ENCODE measurements around the gene INSL3. TPM values are rescaled to one million over a fixed set of nuclear protein-coding genes. Genes with fewer than 3 reads are reported as not detected.
A peak's percentile ranks its signal among the peaks of the same experiment; 100 is the strongest.

INSL3 gene
- polyA plus RNA-seq, 4 donors = 0.13 to 1.4 TPM; not detected in 2

GRCh38 chr19:17841371-17841809 is 20.1 kb upstream of the INSL3 start:
- Histone ChIP-seq H3K9me3 (ENCODE audit: control insufficient read depth in 2 of 2, insufficient read depth in 1 of 2, low read depth in 1 of 2, low read length in 1 of 2) (no peaks in the 10 kb centered on the region), H3K4me1 (ENCODE audit: control insufficient read depth in 3 of 3, insufficient read depth in 2 of 3, low read depth in 1 of 3, low read length in 2 of 3) (peaks cover 0 to 9% (median 0%) of the 10 kb centered on the region in 3 donors), H3K4me3 (ENCODE audit: low read depth in 1 of 3, low read length in 3 of 3) (peak overlapping the region in 1 of 3 donors; percentile 3), H3K27me3 (ENCODE audit: control insufficient read depth in 3 of 3, insufficient read depth in 3 of 3, low read length in 3 of 3) (peaks cover 0 to 23% (median 0%) of the 10 kb centered on the region in 3 donors), H3K27ac (ENCODE audit: low read depth in 1 of 3, low read length in 2 of 3) (no peak overlapping the region), H3K36me3 (ENCODE audit: control insufficient read depth in 3 of 3, insufficient read depth in 2 of 3, low read depth in 1 of 3, low read length in 3 of 3) (peaks cover 0 to 35% (median 3%) of the 10 kb centered on the region in 3 donors)
- WGBS, 3 donors = 30 to 43% (median 37%) methylated on average over 28 to 30 of the region's 30 CpGs
- no peak for DNase-seq
- FAIRE-seq = no peak

- Histone ChIP-seq H3K9me3 (ENCODE audit: control insufficient read depth in 2 of 2, insufficient read depth in 1 of 2, low read depth in 1 of 2, low read length in 1 of 2) (no peaks in the 10 kb centered on the region), H3K27me3 (ENCODE audit: control insufficient read depth in 3 of 3, insufficient read depth in 3 of 3, low read length in 3 of 3) (peaks cover 0 to 23% (median 0%) of the 10 kb centered on the region in 3 donors), H3K4me3 (ENCODE audit: low read depth in 1 of 3, low read length in 3 of 3) (no peak overlapping the region), H3K27ac (ENCODE audit: low read depth in 1 of 3, low read length in 2 of 3) (no peak overlapping the region), H3K4me1 (ENCODE audit: control insufficient read depth in 3 of 3, insufficient read depth in 2 of 3, low read depth in 1 of 3, low read length in 2 of 3) (peaks cover 0 to 9% (median 0%) of the 10 kb centered on the region in 3 donors), H3K36me3 (ENCODE audit: control insufficient read depth in 3 of 3, insufficient read depth in 2 of 3, low read depth in 1 of 3, low read length in 3 of 3) (peaks cover 0 to 42% (median 3%) of the 10 kb centered on the region in 3 donors)
- FAIRE-seq (no peak), DNase-seq (no peak)
- 59 to 84% (median 64%) methylated on average over 6 of the region's 6 CpGs for WGBS, 3 donors
Observed at GRCh38 chr19:17840019-17840418, 18.7 kb upstream of the INSL3 start.

- Histone ChIP-seq H3K4me3 (ENCODE audit: low read depth in 1 of 3, low read length in 3 of 3) (no peak overlapping the region), H3K27me3 (ENCODE audit: control insufficient read depth in 3 of 3, insufficient read depth in 3 of 3, low read length in 3 of 3) (peaks cover 0 to 23% (median 0%) of the 10 kb centered on the region in 3 donors), H3K36me3 (ENCODE audit: control insufficient read depth in 3 of 3, insufficient read depth in 2 of 3, low read depth in 1 of 3, low read length in 3 of 3) (peaks cover 0 to 42% (median 3%) of the 10 kb centered on the region in 3 donors), H3K4me1 (ENCODE audit: control insufficient read depth in 3 of 3, insufficient read depth in 2 of 3, low read depth in 1 of 3, low read length in 2 of 3) (peaks cover 0 to 9% (median 0%) of the 10 kb centered on the region in 3 donors), H3K9me3 (ENCODE audit: control insufficient read depth in 2 of 2, insufficient read depth in 1 of 2, low read depth in 1 of 2, low read length in 1 of 2) (no peaks in the 10 kb centered on the region), H3K27ac (ENCODE audit: low read depth in 1 of 3, low read length in 2 of 3) (no peak overlapping the region)
- no peak for FAIRE-seq
- DNase-seq = no peak
- 89 to 96% (median 91%) methylated on average over 7 of the region's 7 CpGs for WGBS, 3 donors
Observed at GRCh38 chr19:17837972-17838371, 16.7 kb upstream of the INSL3 start.

GRCh38 chr19:17836530-17836929 is 15.2 kb upstream of the INSL3 start:
- WGBS, 3 donors = 31 to 69% (median 46%) methylated on average over 4 of the region's 4 CpGs
- FAIRE-seq (no peak), DNase-seq (no peak)
- peaks cover 0 to 2% (median 0%) of the 10 kb centered on the region in 3 donors for H3K4me1 ChIP-seq (ENCODE audit: control insufficient read depth in 3 of 3, insufficient read depth in 2 of 3, low read depth in 1 of 3, low read length in 2 of 3)
- H3K9me3 ChIP-seq (ENCODE audit: control insufficient read depth in 2 of 2, insufficient read depth in 1 of 2, low read depth in 1 of 2, low read length in 1 of 2) = no peaks in the 10 kb centered on the region
- peaks cover 0 to 27% (median 0%) of the 10 kb centered on the region in 3 donors for H3K27me3 ChIP-seq (ENCODE audit: control insufficient read depth in 3 of 3, insufficient read depth in 3 of 3, low read length in 3 of 3)
- peaks cover 0 to 45% (median 3%) of the 10 kb centered on the region in 3 donors for H3K36me3 ChIP-seq (ENCODE audit: control insufficient read depth in 3 of 3, insufficient read depth in 2 of 3, low read depth in 1 of 3, low read length in 3 of 3)
- H3K27ac ChIP-seq (ENCODE audit: low read depth in 1 of 3, low read length in 2 of 3) = no peak overlapping the region
- H3K4me3 ChIP-seq (ENCODE audit: low read depth in 1 of 3, low read length in 3 of 3) = no peak overlapping the region

- no peak overlapping the region for H3K4me3 ChIP-seq (ENCODE audit: low read depth in 1 of 3, low read length in 3 of 3)
- H3K9me3 ChIP-seq (ENCODE audit: control insufficient read depth in 2 of 2, insufficient read depth in 1 of 2, low read depth in 1 of 2, low read length in 1 of 2) = no peaks in the 10 kb centered on the region
- WGBS, 3 donors = 44 to 71% (median 62%) methylated on average over 8 of the region's 8 CpGs
- peaks cover 0 to 24% (median 0%) of the 10 kb centered on the region in 3 donors for H3K27me3 ChIP-seq (ENCODE audit: control insufficient read depth in 3 of 3, insufficient read depth in 3 of 3, low read length in 3 of 3)
- H3K36me3 ChIP-seq (ENCODE audit: control insufficient read depth in 3 of 3, insufficient read depth in 2 of 3, low read depth in 1 of 3, low read length in 3 of 3) = peaks cover 0 to 38% (median 3%) of the 10 kb centered on the region in 3 donors
- DNase-seq = no peak
- no peak for FAIRE-seq
- peaks cover 0 to 10% (median 0%) of the 10 kb centered on the region in 3 donors for H3K4me1 ChIP-seq (ENCODE audit: control insufficient read depth in 3 of 3, insufficient read depth in 2 of 3, low read depth in 1 of 3, low read length in 2 of 3)
- no peak overlapping the region for H3K27ac ChIP-seq (ENCODE audit: low read depth in 1 of 3, low read length in 2 of 3)
Observed at GRCh38 chr19:17835182-17836006, 14.1 kb upstream of the INSL3 start.

GRCh38 chr19:17834350-17835181 is 13.2 kb upstream of the INSL3 start:
- peaks cover 0 to 15% (median 0%) of the 10 kb centered on the region in 3 donors for H3K4me1 ChIP-seq (ENCODE audit: control insufficient read depth in 3 of 3, insufficient read depth in 2 of 3, low read depth in 1 of 3, low read length in 2 of 3)
- no peak for DNase-seq
- H3K4me3 ChIP-seq (ENCODE audit: low read depth in 1 of 3, low read length in 3 of 3) = no peak overlapping the region
- H3K9me3 ChIP-seq (ENCODE audit: control insufficient read depth in 2 of 2, insufficient read depth in 1 of 2, low read depth in 1 of 2, low read length in 1 of 2) = no peaks in the 10 kb centered on the region
- no peak overlapping the region for H3K27ac ChIP-seq (ENCODE audit: low read depth in 1 of 3, low read length in 2 of 3)
- peaks cover 0 to 34% (median 3%) of the 10 kb centered on the region in 3 donors for H3K36me3 ChIP-seq (ENCODE audit: control insufficient read depth in 3 of 3, insufficient read depth in 2 of 3, low read depth in 1 of 3, low read length in 3 of 3)
- peaks cover 0 to 20% (median 0%) of the 10 kb centered on the region in 3 donors for H3K27me3 ChIP-seq (ENCODE audit: control insufficient read depth in 3 of 3, insufficient read depth in 3 of 3, low read length in 3 of 3)
- WGBS, 3 donors = 68 to 79% (median 76%) methylated on average over 27 of the region's 27 CpGs
- no peak for FAIRE-seq

GRCh38 chr19:17832443-17833208 is 11.3 kb upstream of the INSL3 start:
- no peak for FAIRE-seq

More at GRCh38 chr19:17832443-17833208, 11.3 kb upstream of the INSL3 start:
- Histone ChIP-seq H3K4me1 (ENCODE audit: control insufficient read depth in 3 of 3, insufficient read depth in 2 of 3, low read depth in 1 of 3, low read length in 2 of 3) (peaks cover 0 to 15% (median 0%) of the 10 kb centered on the region in 3 donors), H3K9me3 (ENCODE audit: control insufficient read depth in 2 of 2, insufficient read depth in 1 of 2, low read depth in 1 of 2, low read length in 1 of 2) (no peaks in the 10 kb centered on the region), H3K36me3 (ENCODE audit: control insufficient read depth in 3 of 3, insufficient read depth in 2 of 3, low read depth in 1 of 3, low read length in 3 of 3) (peaks cover 0 to 25% (median 0%) of the 10 kb centered on the region in 3 donors), H3K4me3 (ENCODE audit: low read depth in 1 of 3, low read length in 3 of 3) (no peak overlapping the region), H3K27me3 (ENCODE audit: control insufficient read depth in 3 of 3, insufficient read depth in 3 of 3, low read length in 3 of 3) (peaks cover 0 to 20% (median 0%) of the 10 kb centered on the region in 3 donors), H3K27ac (ENCODE audit: low read depth in 1 of 3, low read length in 2 of 3) (no peak overlapping the region)
- DNase-seq = no peak
- 59 to 88% (median 74%) methylated on average over 17 of the region's 17 CpGs for WGBS, 3 donors
